Stimulated activated naive CD8-positive, alpha-beta T cell treated with anti-CD3 and anti-CD28 coated beads, Interleukin-15, Interleukin-2, amounts not matched to agents 100 ng/mL and 50 ng/mL, for 24 hours (primary cell): ENCODE measurements around the gene POFUT2.

Experiments
- H3K27ac Mint-ChIP-seq: one replicate; pipeline ENCODE4 v1.8.0; 2021; ENCODE audit warnings: mild to moderate bottlenecking, mixed read lengths
- H3K27me3 Mint-ChIP-seq: one replicate; pipeline ENCODE4 v1.8.0; 2021; ENCODE audit warnings: mixed read lengths
- H3K36me3 Mint-ChIP-seq: one replicate; pipeline ENCODE4 v1.8.0; 2021; ENCODE audit warnings: low read depth, mixed read lengths
- H3K4me1 Mint-ChIP-seq: one replicate; pipeline ENCODE4 v1.8.0; 2021; ENCODE audit warnings: low read depth, mixed read lengths
- H3K4me3 Mint-ChIP-seq: one replicate; pipeline ENCODE4 v1.8.0; 2021; ENCODE audit warnings: mild to moderate bottlenecking, mixed read lengths
- H3K9me3 Mint-ChIP-seq: one replicate; pipeline ENCODE4 v1.8.0; 2021; ENCODE audit warnings: mixed read lengths

The POFUT2 gene

DNA sequence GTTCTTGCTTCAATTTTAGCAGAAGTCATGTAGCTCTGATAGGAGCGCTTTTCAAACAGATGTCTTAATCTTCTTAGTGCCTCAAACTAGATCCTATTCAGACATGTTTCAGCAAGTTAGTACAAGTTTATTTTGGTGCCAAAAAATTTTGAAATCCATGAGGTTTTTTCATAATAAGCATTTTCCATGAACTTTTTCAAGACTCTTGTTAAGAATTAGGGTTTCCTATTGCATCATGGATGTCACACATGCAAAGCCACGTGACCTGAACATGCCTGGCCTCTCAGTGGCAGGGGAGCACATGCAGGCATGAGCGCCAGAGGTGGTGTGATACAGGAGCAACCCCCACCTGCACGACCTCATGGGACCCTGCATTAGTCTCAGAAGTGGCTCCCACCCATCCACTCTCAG, 67.6 kb downstream of the POFUT2 start:
- no peak overlapping the region for H3K4me3 Mint-ChIP-seq
- no peak overlapping the region for H3K27ac Mint-ChIP-seq
- H3K4me1 Mint-ChIP-seq, result peaks cover 5% of the 10 kb centered on the region
- peaks cover 25% of the 10 kb centered on the region for H3K9me3 Mint-ChIP-seq
- peaks cover 40% of the 10 kb centered on the region for H3K36me3 Mint-ChIP-seq
- H3K27me3 Mint-ChIP-seq, result no peaks in the 10 kb centered on the region

DNA sequence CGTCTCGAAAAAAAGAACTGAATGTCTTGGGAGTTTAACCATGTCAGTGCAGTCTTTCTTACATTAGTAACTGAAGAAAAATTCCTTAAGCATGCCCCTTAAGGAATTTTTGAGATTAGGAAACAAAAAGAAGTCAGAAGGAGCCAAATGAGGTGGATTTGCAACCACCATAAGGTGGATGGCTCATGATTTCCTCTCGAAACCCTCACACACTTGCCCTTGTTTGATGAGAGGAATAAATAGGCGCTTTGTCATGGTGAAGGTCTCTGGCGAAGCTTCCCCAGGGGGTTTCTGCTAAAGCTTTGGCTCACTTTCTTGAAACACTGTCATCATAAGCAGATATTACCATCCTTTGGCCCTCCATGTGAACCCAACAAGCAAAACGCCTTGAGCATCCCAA, 68.2 kb downstream of the POFUT2 start:
- Mint-ChIP-seq H3K4me1 (no peaks in the 10 kb centered on the region), H3K9me3 (peaks cover 25% of the 10 kb centered on the region), H3K4me3 (no peak overlapping the region), H3K36me3 (peaks cover 40% of the 10 kb centered on the region), H3K27me3 (no peaks in the 10 kb centered on the region), H3K27ac (no peak overlapping the region)

DNA sequence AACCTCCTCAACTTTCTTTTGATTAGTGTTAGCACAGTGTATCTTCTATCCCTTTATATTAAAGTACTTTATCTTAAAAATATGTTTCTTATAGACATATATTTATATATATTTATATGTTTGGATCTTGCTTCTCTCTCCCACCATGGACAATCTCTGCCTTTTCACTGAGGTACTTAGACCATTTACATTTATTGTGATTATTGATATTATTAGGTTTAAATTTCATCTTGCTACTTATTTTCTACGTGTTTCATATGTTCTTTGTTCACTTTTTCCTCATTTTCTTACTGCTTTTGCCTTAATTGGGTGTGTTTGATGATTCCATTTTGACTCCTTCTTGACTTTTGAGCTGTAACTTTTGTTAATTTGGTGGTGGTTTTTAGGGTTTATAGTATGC, 70.7 kb downstream of the POFUT2 start:
- Mint-ChIP-seq H3K4me3 (no peak overlapping the region), H3K36me3 (peaks cover 60% of the 10 kb centered on the region), H3K27ac (no peak overlapping the region), H3K27me3 (no peaks in the 10 kb centered on the region), H3K4me1 (no peaks in the 10 kb centered on the region), H3K9me3 (peaks cover 25% of the 10 kb centered on the region)

GRCh38 chr21:45215213-45215612, 72.5 kb downstream of the POFUT2 start:
- Mint-ChIP-seq H3K9me3 (peaks cover 25% of the 10 kb centered on the region), H3K27me3 (no peaks in the 10 kb centered on the region), H3K27ac (no peak overlapping the region), H3K4me1 (peaks cover 1% of the 10 kb centered on the region), H3K36me3 (peaks cover 53% of the 10 kb centered on the region), H3K4me3 (no peak overlapping the region)
